Endometrial microvascular endothelial cells (primary cell): ENCODE measurements around the gene CENPE. TPM values are rescaled to one million over a fixed set of nuclear protein-coding genes. Genes with fewer than 3 reads are reported as not detected.

Experiments used
- in situ Hi-C: cut with HindIII; loops from 2 replicates; pipeline ENCODE4 v1.10.0; 2017; ENCODE audit warnings: low sequenced_read_pairs, low pct_unique_long_range_greater_than_20kb; ENCODE audit errors: inconsistent ontology term
- total RNA-seq: library from RNA; depleted of rRNA; stranded (reverse); fragments of >200 nt; gene quantifications from one replicate; pipeline ENCODE4 v1.2.3, GENCODE V29; 2015; ENCODE audit errors: inconsistent ontology term

CENPE gene
- total RNA-seq, 1 donor from 2014 or later = 18.0 TPM

DNA sequence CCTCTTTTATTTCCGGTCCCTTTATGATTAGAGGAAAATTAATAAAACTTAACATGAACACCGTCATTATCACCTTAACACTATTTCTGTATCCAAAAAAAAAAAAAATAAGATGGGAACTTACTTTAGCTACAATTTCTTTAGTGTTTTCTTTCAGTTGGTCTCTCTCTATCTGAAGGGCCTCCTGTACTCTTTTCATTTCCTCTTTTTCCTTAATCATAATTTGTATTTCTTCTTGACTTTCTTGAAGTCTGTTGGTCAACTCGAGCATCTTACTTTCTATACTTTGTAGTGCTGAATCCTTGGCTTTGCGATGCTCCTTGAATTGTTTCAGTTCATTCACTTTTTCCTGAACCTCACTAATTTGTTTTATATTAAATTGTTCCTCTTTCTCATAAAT lies 53.2 kb downstream of the CENPE start:
- in situ Hi-C loops = no loop called here

DNA sequence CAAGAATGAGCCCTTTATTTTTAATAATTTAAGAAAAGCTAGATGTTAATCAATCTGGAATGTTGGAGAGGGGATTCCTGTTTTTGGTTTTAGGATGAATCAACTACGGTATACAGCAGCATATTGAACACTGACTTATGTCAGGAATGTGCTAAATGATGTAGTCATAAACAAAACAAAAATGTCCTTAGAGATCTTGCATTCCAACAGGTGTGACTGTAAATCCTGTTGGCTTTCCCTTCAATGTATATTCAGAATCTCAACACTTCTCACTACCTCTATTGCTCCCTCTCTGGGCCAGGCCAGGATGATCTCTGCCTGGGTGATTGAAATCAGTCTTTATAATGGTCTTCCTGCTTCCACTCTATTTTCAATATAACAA lies 60.7 kb downstream of the CENPE start:
- in situ Hi-C loops = no loop called here

DNA sequence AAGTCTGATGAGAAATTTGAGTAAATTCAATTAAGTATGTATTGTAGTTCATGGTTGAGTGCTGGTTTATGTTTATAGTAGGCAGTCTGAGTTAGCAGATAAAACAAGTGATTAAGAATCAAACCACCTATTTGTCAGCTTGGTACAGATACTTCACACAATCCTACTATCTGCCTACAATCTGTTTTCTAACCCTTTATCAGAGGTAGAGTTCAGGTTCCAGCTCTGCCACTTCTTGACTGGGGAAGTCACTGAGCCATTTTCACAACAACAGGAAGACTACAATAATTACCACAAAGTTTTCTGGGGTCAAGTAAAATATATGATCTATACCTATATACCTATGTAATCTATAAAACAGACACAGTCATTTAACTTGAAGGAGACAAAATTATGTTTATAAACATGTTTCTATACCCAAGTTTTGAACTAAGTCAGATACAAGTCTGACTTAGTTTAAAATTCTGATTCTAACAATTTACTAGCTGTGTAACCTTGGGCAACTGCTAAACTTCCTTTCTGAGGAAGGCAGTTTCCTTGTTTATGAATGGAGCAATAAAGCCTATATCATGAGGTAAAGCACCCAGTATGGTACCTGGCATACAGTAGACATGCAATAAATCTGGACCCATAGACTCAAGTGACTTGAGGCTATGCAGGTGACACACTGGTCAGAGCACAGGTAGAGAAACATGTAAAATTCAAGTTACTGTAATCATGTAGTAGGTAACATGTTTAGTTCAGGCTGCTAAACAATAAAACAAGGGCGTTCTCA lies 61.3 kb downstream of the CENPE start:
- in situ Hi-C loops = no loop called here

DNA sequence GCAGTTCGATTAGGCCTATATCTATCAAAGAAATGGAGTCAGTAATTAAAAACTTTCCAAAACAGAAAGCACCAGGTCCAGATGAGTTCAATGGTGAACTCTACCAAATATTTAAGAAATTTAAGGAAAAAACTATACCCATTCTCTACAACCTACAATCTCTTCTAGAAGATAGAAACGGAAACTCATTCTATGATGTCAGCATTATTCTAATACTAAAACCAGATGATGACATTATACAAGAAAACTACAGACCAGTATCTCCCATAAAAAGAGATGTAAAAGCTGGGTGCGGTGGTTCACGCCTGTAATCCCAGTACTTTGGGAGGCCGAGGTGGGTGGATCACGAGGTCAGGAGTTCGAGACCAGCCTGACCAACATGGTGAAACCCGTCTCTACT lies 69.0 kb downstream of the CENPE start:
- in situ Hi-C loops = no loop called here

DNA sequence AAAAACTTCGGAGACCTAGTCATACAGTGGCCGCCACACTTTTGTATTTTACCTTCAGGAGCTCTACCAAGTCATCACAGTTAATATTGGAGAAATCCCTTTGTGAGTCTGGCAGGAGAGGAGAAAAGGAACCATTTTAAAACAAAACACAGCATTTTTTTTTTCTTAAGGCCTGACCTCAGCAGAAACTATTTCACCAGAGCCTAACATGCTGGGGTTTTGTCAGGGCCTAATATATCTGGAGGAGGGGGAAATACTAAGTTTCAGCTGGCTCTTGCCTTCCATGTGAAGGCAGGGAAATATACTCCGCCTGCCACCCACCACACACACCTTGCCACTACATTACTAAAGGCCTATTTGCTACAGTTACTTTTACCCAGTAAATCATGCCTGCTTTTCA lies 72.0 kb downstream of the CENPE start:
- in situ Hi-C loops = no loop called here

DNA sequence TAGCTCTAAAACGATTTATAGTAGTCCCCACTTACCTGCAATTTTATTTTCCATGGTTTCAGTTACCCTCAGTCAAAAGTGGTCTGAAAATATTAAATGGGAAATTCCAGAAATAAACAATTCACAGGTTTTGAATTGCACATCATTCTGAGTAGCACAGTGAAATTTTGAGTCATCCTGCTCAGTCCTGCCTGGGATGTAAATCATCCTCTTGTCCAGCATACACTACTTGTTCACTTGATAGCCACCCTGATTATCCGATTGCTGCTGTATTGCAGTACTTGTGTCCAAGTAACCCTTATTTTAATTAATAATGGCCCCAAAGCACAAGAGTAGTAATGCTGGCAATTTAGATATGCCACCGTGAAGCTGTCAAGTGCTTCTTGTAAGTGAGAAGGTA lies 75.0 kb downstream of the CENPE start:
- in situ Hi-C loops = no loop called here

DNA sequence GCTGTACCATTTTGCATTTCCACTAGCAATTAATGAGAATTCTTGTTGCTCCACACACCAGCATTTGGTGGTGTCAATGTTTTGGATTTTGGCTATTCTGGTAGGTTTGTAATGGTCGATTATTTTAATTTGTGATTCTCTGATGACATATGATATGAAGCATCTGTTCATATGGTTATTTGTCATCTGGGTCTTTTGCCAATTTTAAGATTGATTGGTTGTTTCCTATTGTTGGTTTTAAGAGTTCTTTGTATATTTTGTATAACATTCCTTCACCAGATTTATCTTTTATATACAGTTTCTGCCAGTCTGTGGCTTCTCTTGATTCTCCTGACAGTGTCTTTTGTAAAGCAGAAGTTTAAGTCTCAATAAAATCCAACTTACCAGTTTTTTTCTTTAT lies 80.0 kb downstream of the CENPE start:
- in situ Hi-C loops = no loop called here

DNA sequence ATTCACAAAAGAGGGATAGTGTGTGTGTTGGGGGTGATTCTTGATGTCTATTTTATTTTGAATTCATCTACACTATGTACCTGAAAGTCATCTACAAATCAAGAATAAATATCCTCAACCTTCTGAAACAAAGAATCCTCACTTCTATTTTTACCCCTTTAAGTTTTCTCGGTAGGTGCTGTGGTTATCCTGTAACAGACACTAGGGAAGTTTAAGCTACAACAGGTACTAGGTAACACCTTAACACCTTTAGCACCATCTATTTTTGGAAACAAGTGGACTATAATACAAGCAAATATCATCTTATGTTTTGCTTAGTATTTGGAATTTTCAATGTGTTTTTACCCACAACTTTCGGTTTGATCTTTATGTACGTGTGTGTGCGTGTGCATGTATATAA lies 86.5 kb downstream of the CENPE start:
- in situ Hi-C loops = no loop called here

DNA sequence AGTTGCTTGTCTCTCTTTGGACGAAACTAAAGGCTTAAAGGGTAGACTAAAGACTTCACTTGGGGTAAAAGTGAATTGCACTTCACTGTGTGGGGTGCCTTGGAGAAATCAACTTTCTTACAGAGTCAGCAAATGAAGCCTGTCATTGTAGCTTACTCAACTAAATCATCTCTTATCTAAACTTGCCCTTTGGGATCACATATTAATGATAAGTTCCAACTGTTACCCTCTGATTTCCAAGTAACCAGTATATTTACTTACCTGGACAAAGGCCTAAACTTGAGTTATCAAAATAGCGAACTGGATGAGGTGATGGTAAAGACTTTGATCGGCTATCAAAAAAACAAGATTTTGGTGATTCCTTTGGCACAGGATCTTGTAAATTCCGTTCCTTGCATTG lies 89.6 kb downstream of the CENPE start:
- in situ Hi-C loops = no loop called here

DNA sequence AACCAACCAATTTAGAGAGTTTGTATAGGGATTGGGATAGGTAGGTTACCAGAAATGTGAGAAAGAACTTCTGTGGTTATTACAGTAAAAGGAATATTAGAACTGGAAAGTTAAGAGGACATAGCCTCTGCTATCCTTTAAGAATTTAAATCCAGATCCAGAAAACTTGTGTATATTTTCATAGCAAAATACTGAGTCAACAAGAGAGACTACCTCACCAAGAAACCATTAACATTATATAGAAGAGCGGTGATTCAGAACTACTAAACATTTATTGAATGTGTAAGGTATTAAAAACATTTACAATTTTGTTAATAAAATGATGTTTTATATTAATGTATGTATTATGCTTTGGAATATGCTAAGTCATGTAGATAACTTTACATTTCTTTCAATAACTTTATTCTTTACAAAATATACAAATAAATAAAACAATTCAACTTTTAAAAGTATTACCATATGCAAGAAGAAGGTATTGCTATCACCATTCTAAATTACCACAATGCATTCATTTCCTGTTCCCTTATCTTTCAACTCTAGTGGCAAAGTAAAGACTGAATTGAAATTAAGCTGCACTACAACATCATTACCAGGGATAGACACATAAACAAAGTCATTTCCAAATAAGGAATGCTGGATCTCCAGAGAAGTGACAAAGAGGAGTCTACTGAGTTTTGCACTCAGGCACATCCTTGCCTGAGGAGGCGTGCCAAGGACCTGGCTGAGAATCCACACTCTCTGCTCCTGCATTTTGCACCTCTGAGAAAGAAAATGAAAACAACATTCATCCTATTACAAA lies 92.4 kb downstream of the CENPE start:
- in situ Hi-C loops = no loop called here

DNA sequence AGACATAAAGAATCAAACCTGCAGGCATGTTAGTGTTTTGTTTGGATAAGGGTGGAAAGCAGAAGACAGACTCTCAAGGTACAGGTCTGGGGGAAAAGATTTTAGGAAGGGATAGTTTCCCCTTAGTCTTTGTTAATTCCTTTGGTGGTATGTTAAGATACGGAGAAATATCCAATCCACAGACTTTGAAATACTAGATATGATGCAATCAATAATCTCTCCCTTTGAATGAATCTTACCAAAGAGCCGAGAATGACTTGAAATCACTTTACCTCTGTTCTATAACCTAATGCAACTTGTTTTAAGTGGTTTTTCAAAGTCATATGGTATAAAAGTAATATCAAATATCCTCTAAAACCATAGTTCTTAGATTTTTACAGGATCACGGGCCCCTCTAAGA lies 93.3 kb downstream of the CENPE start:
- in situ Hi-C loops = no loop called here

DNA sequence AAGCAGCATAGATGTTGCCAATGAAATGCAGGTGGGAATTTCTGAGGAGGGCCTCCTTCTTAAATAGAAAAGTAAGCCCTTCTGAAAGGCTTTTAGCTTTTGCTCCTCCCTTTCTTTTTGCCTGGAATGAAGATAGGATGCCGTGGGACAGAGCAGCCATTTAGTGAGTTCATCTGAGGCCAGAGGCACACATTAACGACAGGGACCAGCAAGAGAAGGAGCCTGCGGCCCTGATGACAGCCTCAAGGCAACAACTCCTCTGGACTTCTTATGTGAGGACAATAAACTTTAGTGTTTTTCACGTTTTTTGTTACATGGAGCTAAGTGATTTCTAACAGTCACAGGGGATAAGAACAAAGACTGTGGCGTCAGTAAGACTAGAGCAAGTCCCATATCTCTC lies 97.5 kb downstream of the CENPE start:
- in situ Hi-C loops = no loop called here

DNA sequence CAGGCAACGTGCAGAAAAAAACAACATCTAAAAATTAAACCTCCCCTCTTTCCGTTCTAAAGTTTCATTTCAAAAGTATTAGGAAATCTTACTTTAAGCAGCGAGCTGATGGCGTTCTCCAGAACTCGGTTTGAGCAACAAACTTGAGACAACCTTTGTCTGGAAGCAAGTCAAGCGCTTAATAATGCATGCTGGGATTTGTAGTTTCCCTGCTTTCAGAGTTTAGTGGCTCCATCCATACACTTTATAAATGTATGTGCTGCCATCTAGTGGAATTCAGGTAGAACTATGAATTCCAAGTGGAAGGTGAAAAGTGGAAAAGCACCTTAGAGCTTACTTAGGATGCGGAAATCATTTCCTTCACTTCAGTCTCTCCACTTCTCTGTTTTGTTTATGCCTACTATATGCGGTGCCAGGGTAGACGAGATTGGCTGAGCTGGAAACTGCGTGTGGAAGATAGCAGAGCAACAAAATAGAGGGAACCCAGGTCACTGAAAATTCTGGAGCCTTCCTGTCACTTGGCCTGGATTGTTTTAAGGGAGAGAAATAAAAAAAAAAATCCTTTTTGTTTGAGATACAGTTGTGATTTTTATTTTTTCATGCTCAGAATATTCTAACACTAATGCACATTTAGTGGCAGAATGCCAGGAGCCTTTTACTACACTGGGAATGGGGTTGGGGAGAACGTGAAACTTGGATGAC lies 98.3 kb downstream of the CENPE start, which contains the start of gene BDH2:
Gene BDH2 (minus strand): TSS at position 144 of the 702 bp plus-strand sequence. CDS start 3,580 bp downstream, outside the sequence.
- in situ Hi-C loops = no loop called here

DNA sequence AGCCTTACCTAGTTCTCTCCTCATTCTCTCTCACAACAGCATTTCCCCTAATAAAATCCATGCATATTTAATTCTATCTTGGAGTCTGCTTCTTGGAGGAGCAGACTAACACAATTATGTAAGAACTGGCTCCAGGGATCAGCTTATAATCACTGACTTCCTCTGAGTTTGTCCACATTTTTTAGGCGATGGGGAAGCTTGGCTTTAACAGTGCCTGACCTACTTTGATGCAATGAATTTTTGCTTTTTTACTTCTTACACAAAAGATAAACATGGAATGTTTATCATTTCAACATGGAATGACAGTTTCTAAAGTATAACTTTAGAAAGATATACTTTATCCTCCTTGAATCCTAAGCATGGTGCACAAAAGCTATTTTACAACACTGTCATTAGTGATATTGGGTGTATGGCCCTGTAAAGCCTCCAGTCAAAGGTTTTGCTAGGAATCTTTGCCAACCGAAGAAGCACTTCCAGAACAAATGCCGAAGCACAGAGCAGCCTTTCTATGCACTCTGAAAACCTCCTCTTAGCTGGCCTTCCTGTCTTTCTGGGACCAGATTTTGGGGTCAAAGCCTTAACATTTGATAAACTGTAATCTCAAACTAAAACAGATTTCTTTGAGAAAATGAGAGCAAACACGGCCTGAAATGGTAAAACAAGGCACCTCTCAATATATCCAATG lies 99.2 kb downstream of the CENPE start:
- in situ Hi-C loops = no loop called here

DNA sequence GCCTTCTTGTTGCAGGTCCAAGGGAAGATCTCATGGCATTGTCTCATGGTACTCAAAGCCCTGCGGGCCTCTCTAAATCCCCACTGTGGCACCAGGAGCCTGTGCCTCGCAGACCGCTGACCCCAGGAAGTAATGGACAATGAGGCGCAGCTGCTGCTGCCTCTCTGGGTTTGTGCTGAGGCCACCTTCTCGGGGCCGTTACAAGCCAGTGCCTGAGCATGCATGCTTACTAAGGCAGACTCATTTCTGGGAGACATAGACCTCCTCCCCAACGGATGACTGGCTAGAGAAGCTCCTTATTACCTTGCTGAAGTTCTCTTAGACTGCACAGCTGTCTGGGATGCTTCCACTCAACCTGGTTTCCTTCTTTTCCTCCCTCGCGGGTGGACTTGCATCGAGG lies 99.8 kb downstream of the CENPE start:
- in situ Hi-C loops = no loop called here

DNA sequence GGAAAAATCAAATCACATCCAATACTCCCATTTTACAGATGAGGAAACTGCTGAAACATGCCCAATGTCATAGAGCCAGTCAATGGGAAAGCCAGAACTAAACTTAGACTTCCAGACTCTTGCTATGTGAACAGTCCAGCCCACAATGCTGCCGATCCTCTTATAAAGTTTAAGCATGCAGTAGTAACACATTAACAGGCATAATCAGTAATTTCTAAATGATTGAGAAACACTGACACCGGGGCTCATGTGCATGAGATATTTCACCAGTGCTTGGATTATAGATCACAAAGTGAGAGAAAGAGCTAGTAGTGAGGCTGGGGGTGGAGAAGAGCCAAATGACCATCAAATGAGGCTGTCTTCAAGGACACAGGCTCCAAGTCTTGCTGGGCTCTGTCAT lies 101.0 kb downstream of the CENPE start:
- in situ Hi-C loops = no loop called here

DNA sequence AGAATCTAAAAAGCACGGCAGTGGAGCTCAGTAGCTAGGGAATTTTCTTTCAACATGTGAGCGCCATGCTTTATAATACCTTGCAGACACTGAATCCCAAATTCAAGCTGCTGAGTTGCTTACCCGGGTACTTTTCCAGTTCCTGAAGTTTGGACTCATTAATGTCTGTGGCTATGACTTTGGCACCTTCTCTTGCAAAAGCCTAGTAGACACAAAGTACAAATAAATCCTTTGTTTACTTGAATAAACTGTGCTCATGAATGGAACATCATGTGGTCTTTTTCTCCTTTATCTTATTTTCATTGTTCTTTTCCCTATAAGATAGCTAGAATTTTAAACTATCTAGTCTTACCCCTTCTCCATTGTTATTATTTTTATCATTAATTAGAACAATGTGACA lies 103.1 kb downstream of the CENPE start:
- in situ Hi-C loops = no loop called here

DNA sequence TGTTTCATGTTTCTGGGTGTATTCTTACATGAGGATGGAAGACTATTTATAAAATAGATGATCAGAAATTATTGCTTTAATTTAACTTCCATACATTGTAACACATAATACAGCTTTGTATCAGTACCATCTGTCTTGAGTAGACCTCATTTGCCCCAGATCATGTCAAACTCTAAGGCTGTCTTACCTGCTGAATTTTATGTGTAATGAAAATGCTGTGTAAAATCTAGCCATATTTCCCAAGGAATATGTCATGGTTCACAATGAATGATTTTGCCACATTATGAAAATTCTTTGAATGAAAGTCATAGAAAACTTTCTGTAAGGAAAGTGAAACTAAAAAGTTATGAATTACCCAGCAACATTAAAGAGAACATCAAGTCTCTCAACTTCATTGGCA lies 105.9 kb downstream of the CENPE start:
- in situ Hi-C loops = no loop called here

DNA sequence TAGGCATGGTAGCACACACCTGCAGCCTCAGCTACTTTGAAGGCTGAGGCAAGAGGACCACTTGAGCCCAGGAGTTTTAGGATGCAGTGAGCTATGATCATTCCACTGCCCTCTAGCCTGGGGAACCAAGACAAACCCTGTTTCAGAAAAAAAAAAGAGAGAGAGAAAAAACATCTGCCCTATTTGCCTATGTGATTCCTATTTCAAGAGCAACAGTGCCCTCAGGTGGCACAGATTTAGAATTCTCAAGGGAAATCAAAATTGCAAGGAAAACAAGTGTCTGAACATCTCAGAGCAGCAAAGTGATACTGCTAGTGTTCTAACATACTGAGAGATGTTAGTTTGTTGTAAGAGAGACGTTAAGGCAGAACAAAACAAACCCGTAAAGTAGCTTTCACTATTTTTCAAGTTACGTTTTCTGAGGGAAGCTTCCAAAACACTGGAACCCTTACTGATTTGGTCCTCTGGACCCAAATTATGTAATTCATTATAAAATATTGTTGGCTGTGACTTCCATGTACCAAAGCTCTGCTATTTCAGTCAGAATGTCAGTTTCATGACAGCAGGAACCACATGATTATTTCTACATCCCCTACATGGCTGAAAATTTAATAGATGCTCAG lies 106.4 kb downstream of the CENPE start:
- in situ Hi-C loops = no loop called here
